Karpas-422 (cell line): ENCODE results near the gene CCDC93. TPM values are rescaled to one million over a fixed set of nuclear protein-coding genes. Genes with fewer than 3 reads are reported as not detected.

ENCODE experiments used
- DNase-seq: peaks from one replicate; pipeline ENCODE4 v3.0.0-alpha.2; 2015
- H2AFZ ChIP-seq: fragments of 200-600 bp; sonication (generic); 2 replicates; pipeline ENCODE4 v1.6.1; 2014; ENCODE audit warnings: antibody characterized with exemption, low read length, mixed read lengths
- H3K27ac ChIP-seq: fragments of 200-600 bp; sonication (generic); 2 replicates; pipeline ENCODE4 v1.5.1; 2014; ENCODE audit warnings: mild to moderate bottlenecking, low read length, moderate library complexity
- H3K27me3 ChIP-seq: fragments of 200-600 bp; sonication (generic); 2 replicates; pipeline ENCODE4 v1.6.1; 2014; ENCODE audit warnings: low read length, mixed read lengths
- H3K36me3 ChIP-seq: fragments of 200-600 bp; sonication (generic); 2 replicates; pipeline ENCODE4 v1.6.1; 2014; ENCODE audit warnings: low read length, mixed read lengths; ENCODE audit not compliant: insufficient read depth
- H3K4me1 ChIP-seq: fragments of 200-600 bp; sonication (generic); 2 replicates; pipeline ENCODE4 v1.6.1; 2014; ENCODE audit warnings: mild to moderate bottlenecking, low read length, mixed read lengths
- H3K4me2 ChIP-seq: fragments of 200-600 bp; sonication (generic); 2 replicates; pipeline ENCODE4 v1.6.1; 2014; ENCODE audit warnings: low read length, low read depth, mild to moderate bottlenecking; ENCODE audit not compliant: poor library complexity, severe bottlenecking
- H3K4me3 ChIP-seq: fragments of 200-600 bp; sonication (generic); 2 replicates; pipeline ENCODE4 v1.5.1; 2014; ENCODE audit warnings: mild to moderate bottlenecking, antibody characterized with exemption, low read length, mixed read lengths
- H3K79me2 ChIP-seq: fragments of 200-600 bp; sonication (generic); 2 replicates; pipeline ENCODE4 v1.6.1; 2014; ENCODE audit warnings: mild to moderate bottlenecking, low read length, mixed read lengths
- H3K9ac ChIP-seq: fragments of 200-600 bp; sonication (generic); 2 replicates; pipeline ENCODE4 v1.6.0; 2014; ENCODE audit warnings: low read length
- H3K9me2 ChIP-seq: fragments of 200-600 bp; sonication (generic), shearing (Covaris generic); replicated peaks from 2 replicates; pipeline ENCODE4 v1.6.0; 2014; ENCODE audit warnings: mild to moderate bottlenecking, low read length, moderate library complexity; ENCODE audit not compliant: insufficient read depth
- H3K9me3 ChIP-seq: fragments of 300-700, 200-600 bp; sonication (generic); 2 replicates; pipeline ENCODE4 v1.6.1; 2014; ENCODE audit warnings: low read length, mixed read lengths
- H4K20me1 ChIP-seq: fragments of 200-600 bp; sonication (generic); 2 replicates; pipeline ENCODE4 v1.6.1; 2014; ENCODE audit warnings: mild to moderate bottlenecking, antibody characterized with exemption, low read length, low read depth; ENCODE audit not compliant: insufficient read depth
- total RNA-seq: library from RNA; depleted of rRNA; stranded (reverse); fragments of >200 nt; shearing (Covaris generic); gene quantifications from 2 replicates; pipeline ENCODE4 v1.2.3, GENCODE V29; 2014; ENCODE audit warnings: low replicate concordance

Gene CCDC93
- total RNA-seq, 1 experiment from 2014 or later: 24.6 TPM

GRCh38 chr2:117997872-117998454 lies 15.9 kb downstream of the CCDC93 start:
- peaks cover 51% of the 10 kb centered on the region for H3K36me3 ChIP-seq
- no peaks in the 10 kb centered on the region for H3K27me3 ChIP-seq
- H3K27ac ChIP-seq: no peak overlapping the region
- peaks cover 22% of the 10 kb centered on the region for H3K79me2 ChIP-seq
- DNase-seq: no peak
- peaks cover 1% of the 10 kb centered on the region for H3K4me1 ChIP-seq
- H3K9ac ChIP-seq: no peak overlapping the region
- H3K4me2 ChIP-seq: no peak overlapping the region
- no peaks in the 10 kb centered on the region for H3K9me2 ChIP-seq
- no peaks in the 10 kb centered on the region for H3K9me3 ChIP-seq
- no peak overlapping the region for H3K4me3 ChIP-seq
- no peaks in the 10 kb centered on the region for H4K20me1 ChIP-seq
- no peak overlapping the region for H2AFZ ChIP-seq

- H3K36me3 ChIP-seq: peaks cover 39% of the 10 kb centered on the region; the same call in 1 of the 2 replicates
- no peak overlapping the region for H3K9ac ChIP-seq
- no peak for DNase-seq
- no peak overlapping the region for H3K4me3 ChIP-seq
- no peak overlapping the region for H3K27ac ChIP-seq
- no peaks in the 10 kb centered on the region for H4K20me1 ChIP-seq
- no peaks in the 10 kb centered on the region for H3K27me3 ChIP-seq
- H3K9me2 ChIP-seq: no peaks in the 10 kb centered on the region
- peaks cover 8% of the 10 kb centered on the region for H3K79me2 ChIP-seq
- H3K4me2 ChIP-seq: no peak overlapping the region
- H3K9me3 ChIP-seq: no peaks in the 10 kb centered on the region
- H2AFZ ChIP-seq: no peak overlapping the region
- no peaks in the 10 kb centered on the region for H3K4me1 ChIP-seq
Measured at GRCh38 chr2:117996525-117996924, 17.3 kb downstream of the CCDC93 start.

- H3K9me2 ChIP-seq: no peaks in the 10 kb centered on the region
- H3K27ac ChIP-seq: no peak overlapping the region
- no peaks in the 10 kb centered on the region for H3K9me3 ChIP-seq
- no peak overlapping the region for H2AFZ ChIP-seq
- H3K4me2 ChIP-seq: no peak overlapping the region
- peaks cover 40% of the 10 kb centered on the region; the same call in 1 of the 2 replicates for H3K36me3 ChIP-seq
- no peaks in the 10 kb centered on the region for H3K27me3 ChIP-seq
- no peak overlapping the region for H3K4me3 ChIP-seq
- no peaks in the 10 kb centered on the region for H4K20me1 ChIP-seq
- no peak for DNase-seq
- no peak overlapping the region for H3K9ac ChIP-seq
- peaks cover 6% of the 10 kb centered on the region; the same call in 1 of the 2 replicates for H3K79me2 ChIP-seq
- H3K4me1 ChIP-seq: no peaks in the 10 kb centered on the region
Measured at GRCh38 chr2:117994729-117995128, 19.1 kb downstream of the CCDC93 start.

- H3K9ac ChIP-seq: no peak overlapping the region
- no peak overlapping the region for H3K4me2 ChIP-seq
- H4K20me1 ChIP-seq: no peaks in the 10 kb centered on the region
- peaks cover 23% of the 10 kb centered on the region; the same call in 1 of the 2 replicates for H3K36me3 ChIP-seq
- H3K9me3 ChIP-seq: no peaks in the 10 kb centered on the region
- no peak for DNase-seq
- H3K27ac ChIP-seq: no peak overlapping the region
- H3K4me3 ChIP-seq: no peak overlapping the region
- H3K4me1 ChIP-seq: no peaks in the 10 kb centered on the region
- no peaks in the 10 kb centered on the region for H3K27me3 ChIP-seq
- no peaks in the 10 kb centered on the region for H3K9me2 ChIP-seq
- no peaks in the 10 kb centered on the region for H3K79me2 ChIP-seq
- H2AFZ ChIP-seq: no peak overlapping the region
Measured at GRCh38 chr2:117989854-117990438, 23.9 kb downstream of the CCDC93 start.

GRCh38 chr2:117987121-117987520 lies 26.7 kb downstream of the CCDC93 start:
- Histone ChIP-seq H3K9ac (no peak overlapping the region), H3K27ac (no peak overlapping the region), H3K79me2 (peaks cover 6% of the 10 kb centered on the region), H2AFZ (no peak overlapping the region), H3K4me2 (no peak overlapping the region), H3K4me1 (no peaks in the 10 kb centered on the region), H4K20me1 (no peaks in the 10 kb centered on the region), H3K4me3 (no peak overlapping the region), H3K9me2 (no peaks in the 10 kb centered on the region), H3K36me3 (peaks cover 19% of the 10 kb centered on the region; the same call in 1 of the 2 replicates), H3K9me3 (no peaks in the 10 kb centered on the region), H3K27me3 (no peaks in the 10 kb centered on the region)
- no peak for DNase-seq

GRCh38 chr2:117985092-117985491 lies 28.8 kb downstream of the CCDC93 start:
- no peak overlapping the region for H3K4me3 ChIP-seq
- peaks cover 12% of the 10 kb centered on the region for H3K79me2 ChIP-seq
- H3K27me3 ChIP-seq: no peaks in the 10 kb centered on the region
- DNase-seq: no peak
- no peaks in the 10 kb centered on the region for H3K4me1 ChIP-seq
- no peak overlapping the region for H2AFZ ChIP-seq
- no peaks in the 10 kb centered on the region for H4K20me1 ChIP-seq
- H3K9me2 ChIP-seq: no peaks in the 10 kb centered on the region
- H3K4me2 ChIP-seq: no peak overlapping the region
- no peak overlapping the region for H3K9ac ChIP-seq
- H3K9me3 ChIP-seq: no peaks in the 10 kb centered on the region
- H3K36me3 ChIP-seq: peaks cover 20% of the 10 kb centered on the region; the same call in 1 of the 2 replicates
- no peak overlapping the region for H3K27ac ChIP-seq

- Histone ChIP-seq H3K4me3 (no peak overlapping the region), H3K9me2 (no peaks in the 10 kb centered on the region), H4K20me1 (no peaks in the 10 kb centered on the region), H3K27me3 (no peaks in the 10 kb centered on the region), H3K9ac (no peak overlapping the region), H3K79me2 (peaks cover 12% of the 10 kb centered on the region), H2AFZ (no peak overlapping the region), H3K27ac (no peak overlapping the region), H3K4me2 (no peak overlapping the region), H3K4me1 (no peaks in the 10 kb centered on the region), H3K36me3 (peaks cover 21% of the 10 kb centered on the region; the same call in 1 of the 2 replicates), H3K9me3 (no peaks in the 10 kb centered on the region)
- no peak for DNase-seq
Measured at GRCh38 chr2:117984208-117984607, 29.7 kb downstream of the CCDC93 start.

- H3K36me3 ChIP-seq: peaks cover 27% of the 10 kb centered on the region; the same call in 1 of the 2 replicates
Measured at GRCh38 chr2:117983040-117983439, 30.8 kb downstream of the CCDC93 start.

More at GRCh38 chr2:117983040-117983439, 30.8 kb downstream of the CCDC93 start:
- Histone ChIP-seq H3K9me2 (no peaks in the 10 kb centered on the region), H3K9ac (no peak overlapping the region), H3K27me3 (no peaks in the 10 kb centered on the region), H3K79me2 (peaks cover 12% of the 10 kb centered on the region), H3K9me3 (no peaks in the 10 kb centered on the region), H3K27ac (no peak overlapping the region), H3K4me3 (no peak overlapping the region), H3K4me1 (no peaks in the 10 kb centered on the region), H3K4me2 (no peak overlapping the region), H2AFZ (no peak overlapping the region), H4K20me1 (no peaks in the 10 kb centered on the region)
- no peak for DNase-seq
